GM23338 (cell line): ENCODE measurements around the gene DDX46.

ENCODE experiments used
- CREB1 ChIP-seq: fragments of 250-450 bp; sonication (Bioruptor Pico); IDR thresholded peaks from 2 replicates; pipeline ENCODE4 v1.5.0; 2020; ENCODE audit warnings: low read depth, mild to moderate bottlenecking, moderate library complexity
- CTCF ChIP-seq, 2 experiments: fragments of 200-600 bp in 1 of 2; sonication (generic) in 1 of 2; conservative IDR thresholded peaks; 2 replicates each; pipeline versions ENCODE4 v1.5.1 to v1.6.1; 2016 to 2017; ENCODE audit warnings: antibody characterized with exemption in 2 of 2, low read depth in 2 of 2, mild to moderate bottlenecking in 2 of 2, moderate library complexity in 1 of 2
- ETS1 ChIP-seq: IDR thresholded peaks from 2 replicates; pipeline ENCODE4 v1.6.1; 2016; ENCODE audit warnings: antibody characterized with exemption
- EZH2 ChIP-seq: fragments of 200-600 bp; sonication (generic); IDR thresholded peaks from one replicate; pipeline ENCODE4 v1.8.0; 2017; ENCODE audit warnings: antibody characterized with exemption, mild to moderate bottlenecking, low read depth; ENCODE audit not compliant: unreplicated experiment
- EZH2phosphoT487 ChIP-seq: fragments of 200-600 bp; sonication (generic); IDR thresholded peaks from one replicate; pipeline ENCODE4 v1.8.1; 2018; ENCODE audit warnings: antibody characterized with exemption; ENCODE audit not compliant: unreplicated experiment
- JUNB ChIP-seq: IDR thresholded peaks from one replicate; pipeline ENCODE4 v1.6.1; 2016; ENCODE audit warnings: antibody characterized with exemption; ENCODE audit not compliant: unreplicated experiment
- NANOG ChIP-seq: IDR thresholded peaks from 2 replicates; pipeline ENCODE4 v1.6.1; 2016; ENCODE audit warnings: antibody characterized with exemption, borderline replicate concordance
- POLR2AphosphoS5 ChIP-seq: IDR thresholded peaks from 2 replicates; pipeline ENCODE4 v1.6.1; 2016; ENCODE audit warnings: antibody characterized with exemption, low read depth
- REST ChIP-seq: IDR thresholded peaks from one replicate; pipeline ENCODE4 v1.6.1; 2018; ENCODE audit warnings: antibody characterized with exemption; ENCODE audit not compliant: unreplicated experiment
- STAT1 ChIP-seq: IDR thresholded peaks from one replicate; pipeline ENCODE4 v1.6.1; 2016; ENCODE audit warnings: antibody characterized with exemption; ENCODE audit not compliant: unreplicated experiment
- ZNF114 ChIP-seq: fragments of 250-450 bp; sonication (Bioruptor Pico); IDR thresholded peaks from 2 replicates; pipeline ENCODE4 v1.5.0; 2020; ENCODE audit warnings: mild to moderate bottlenecking, moderate library complexity
- ZNF331 ChIP-seq: fragments of 250-450 bp; sonication (Bioruptor Pico); IDR thresholded peaks from 2 replicates; pipeline ENCODE4 v1.5.0; 2020; ENCODE audit warnings: low read depth, mild to moderate bottlenecking, moderate library complexity
- ZNF462 ChIP-seq: fragments of 250-450 bp; sonication (Bioruptor Pico); IDR thresholded peaks from 2 replicates; pipeline ENCODE4 v1.5.0; 2020; ENCODE audit warnings: mild to moderate bottlenecking, moderate library complexity

- TF ChIP-seq CTCF (conservative IDR thresholded peaks at IDR 0.05; ENCODE audit: low read depth in 2 of 2) (no peak), EZH2 (no peak), EZH2phosphoT487 (no peak), ZNF462 (CRISPR knock-in tag) (no peak), REST (no peak), JUNB (no peak), POLR2AphosphoS5 (no peak), ETS1 (no peak), CREB1 (CRISPR knock-in tag) (no peak), ZNF114 (CRISPR knock-in tag) (no peak), NANOG (no peak), STAT1 (no peak), ZNF331 (CRISPR knock-in tag) (no peak)
Observed at GRCh38 chr5:134878403-134878802, 119.8 kb downstream of the DDX46 start.
